Mucosa of stomach (tissue), 1 donor: ENCODE data around the gene HOXB9.

Experiments
- H3K27me3 ChIP-seq: one replicate; pipeline ENCODE4 v1.7.0; 2013; ENCODE audit warnings: mild to moderate bottlenecking, low read length; ENCODE audit not compliant: control insufficient read depth, insufficient read depth
- H3K36me3 ChIP-seq: one replicate; pipeline ENCODE4 v1.7.0; 2013; ENCODE audit warnings: low read length; ENCODE audit not compliant: control insufficient read depth, insufficient read depth
- H3K4me1 ChIP-seq: one replicate; pipeline ENCODE4 v1.7.0; 2013; ENCODE audit warnings: mild to moderate bottlenecking, low read length; ENCODE audit not compliant: control insufficient read depth, insufficient read depth
- H3K4me3 ChIP-seq: one replicate; pipeline ENCODE4 v1.7.0; 2013; ENCODE audit warnings: low read length
- H3K9ac ChIP-seq: one replicate; pipeline ENCODE4 v1.7.0; 2013; ENCODE audit warnings: mild to moderate bottlenecking, low read length, moderate library complexity
- H3K9me3 ChIP-seq: one replicate; pipeline ENCODE4 v1.7.0; 2013; ENCODE audit warnings: mild to moderate bottlenecking, low read length, moderate library complexity; ENCODE audit not compliant: control insufficient read depth
- donor health status: Pancreatic carcinoma.

The HOXB9 gene

DNA sequence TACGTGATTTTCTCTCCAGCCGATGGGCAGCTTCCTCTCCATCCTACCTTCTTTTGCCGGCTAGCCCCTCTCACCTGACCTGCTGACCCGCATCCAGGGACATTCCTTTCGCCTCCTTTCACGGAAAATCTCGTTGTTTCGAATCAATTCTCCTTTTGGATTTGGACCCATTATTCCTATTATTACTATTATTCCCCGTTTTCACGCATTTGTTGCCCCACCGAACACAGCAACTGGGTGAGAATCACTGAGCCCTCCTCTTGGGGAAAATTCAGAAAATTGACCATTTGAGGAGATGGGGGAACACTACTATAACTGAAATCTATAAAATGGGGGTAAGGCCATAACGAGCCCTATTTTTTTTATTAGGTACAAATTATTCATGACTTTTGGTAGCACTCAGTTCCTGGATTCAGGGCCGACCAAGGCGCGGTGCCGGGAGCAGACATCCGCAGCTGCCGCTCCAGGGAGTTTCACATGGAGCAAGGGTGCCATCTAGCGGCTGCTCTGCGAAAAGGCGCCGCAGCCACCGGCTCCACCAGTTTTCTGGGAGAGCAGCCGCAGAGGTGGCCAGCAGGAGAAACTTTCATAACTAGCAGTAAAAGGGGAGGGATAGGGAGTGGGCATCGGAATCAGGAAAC is 7.8 kb downstream of the HOXB9 start:
- Histone ChIP-seq H3K36me3 (no peaks in the 10 kb centered on the region), H3K4me3 (no peak overlapping the region), H3K4me1 (peaks cover 3% of the 10 kb centered on the region), H3K9ac (no peak overlapping the region), H3K27me3 (peaks cover 99% of the 10 kb centered on the region), H3K9me3 (no peaks in the 10 kb centered on the region)

- Histone ChIP-seq H3K4me3 (no peak overlapping the region), H3K36me3 (no peaks in the 10 kb centered on the region), H3K9ac (no peak overlapping the region), H3K27me3 (peaks cover 99% of the 10 kb centered on the region), H3K4me1 (peaks cover 3% of the 10 kb centered on the region), H3K9me3 (no peaks in the 10 kb centered on the region)
Observed at GRCh38 chr17:48617471-48618255, 8.5 kb downstream of the HOXB9 start.

DNA sequence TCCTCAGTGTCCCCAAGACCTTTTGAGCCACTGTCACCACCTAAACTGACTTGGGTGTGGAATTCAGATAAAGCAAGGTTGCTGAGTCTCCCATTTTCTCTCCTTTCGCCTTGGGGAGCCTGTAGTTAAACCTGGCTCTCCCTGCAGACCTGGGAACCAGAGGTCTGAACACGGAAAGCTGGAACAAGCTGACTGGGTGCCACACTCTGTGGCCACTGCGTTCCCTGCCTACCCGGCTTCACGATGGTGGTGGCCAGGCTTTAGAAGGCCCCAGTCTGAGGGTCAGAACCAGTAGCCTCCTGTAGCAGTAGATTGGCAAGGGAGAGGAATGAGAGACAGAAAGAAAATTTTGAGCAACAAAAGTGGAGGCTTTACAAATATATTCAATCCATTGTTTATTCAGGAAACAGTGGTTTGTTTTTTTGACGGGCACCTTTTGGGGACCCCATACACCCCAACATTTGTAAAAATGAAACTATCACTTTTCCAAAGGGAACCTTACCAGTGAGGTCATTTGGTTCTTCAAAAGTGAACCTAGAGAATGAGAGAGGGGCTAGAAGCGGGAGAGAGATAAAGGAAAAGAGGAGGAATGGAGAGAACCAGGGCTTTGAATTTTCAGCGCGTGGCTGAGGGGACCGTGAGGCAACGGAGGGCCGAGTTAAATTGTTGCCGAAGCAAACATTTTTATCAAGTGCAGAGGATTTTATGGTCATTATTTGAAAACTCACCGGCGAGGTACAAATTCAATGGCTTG is 9.3 kb downstream of the HOXB9 start:
- H3K9ac ChIP-seq = no peak overlapping the region
- peaks cover 3% of the 10 kb centered on the region for H3K4me1 ChIP-seq
- H3K36me3 ChIP-seq = no peaks in the 10 kb centered on the region
- H3K27me3 ChIP-seq = peaks cover 99% of the 10 kb centered on the region
- no peaks in the 10 kb centered on the region for H3K9me3 ChIP-seq
- H3K4me3 ChIP-seq = no peak overlapping the region

DNA sequence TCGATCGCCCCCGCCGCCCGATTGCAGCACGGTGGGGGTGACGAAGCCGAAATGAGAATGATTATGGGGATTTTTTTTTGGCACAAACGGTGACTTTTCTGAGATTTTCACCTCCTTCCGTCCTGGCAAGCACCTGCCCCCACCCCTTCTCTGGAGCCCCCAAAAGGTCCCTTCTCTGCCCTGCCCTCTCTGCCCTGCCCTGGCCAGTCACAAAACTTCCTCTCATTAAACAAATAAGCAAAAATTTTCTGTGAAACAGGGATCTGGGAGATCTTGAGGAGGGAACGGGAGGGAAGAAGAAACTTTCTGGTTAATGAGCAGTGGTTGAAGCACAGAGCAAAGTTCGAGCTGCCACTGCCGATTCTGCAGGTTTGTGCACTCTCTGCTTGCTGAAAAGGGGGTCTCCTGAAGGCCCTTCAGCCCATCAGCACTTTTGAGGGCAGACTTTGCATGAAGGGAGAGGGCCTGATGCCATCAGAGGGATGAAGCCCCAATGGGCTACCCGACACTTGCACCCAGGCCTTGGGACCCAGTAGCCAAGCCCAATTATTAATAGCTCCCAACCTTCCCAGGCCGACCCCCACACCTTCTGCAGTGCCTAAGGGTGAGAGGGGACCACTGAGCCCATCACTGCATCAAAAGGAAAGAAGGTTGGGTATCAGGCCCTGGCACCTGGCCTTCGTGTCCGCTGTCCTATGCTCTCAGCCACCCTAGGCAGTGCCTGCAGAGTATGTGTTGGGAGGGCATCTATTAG is 10.0 kb downstream of the HOXB9 start:
- Histone ChIP-seq H3K9ac (no peak overlapping the region), H3K36me3 (no peaks in the 10 kb centered on the region), H3K4me3 (no peak overlapping the region), H3K9me3 (no peaks in the 10 kb centered on the region), H3K27me3 (peaks cover 98% of the 10 kb centered on the region), H3K4me1 (peaks cover 3% of the 10 kb centered on the region)

GRCh38 chr17:48615047-48615962 is 10.9 kb downstream of the HOXB9 start, which contains the start of gene HOXB8:
HOXB8 (minus strand) TSS chr17:48615292; CDS start chr17:48614704, 588 bp downstream.
- H3K4me3 ChIP-seq = no peak within 1 kb of the TSS
- H3K9me3 ChIP-seq = no peaks in the 10 kb centered on the region
- peaks cover 12% of the 10 kb centered on the region for H3K4me1 ChIP-seq
- H3K9ac ChIP-seq = no peak within 1 kb of the TSS
- H3K36me3 ChIP-seq = no peaks in the 10 kb centered on the region
- peaks cover 98% of the 10 kb centered on the region for H3K27me3 ChIP-seq

DNA sequence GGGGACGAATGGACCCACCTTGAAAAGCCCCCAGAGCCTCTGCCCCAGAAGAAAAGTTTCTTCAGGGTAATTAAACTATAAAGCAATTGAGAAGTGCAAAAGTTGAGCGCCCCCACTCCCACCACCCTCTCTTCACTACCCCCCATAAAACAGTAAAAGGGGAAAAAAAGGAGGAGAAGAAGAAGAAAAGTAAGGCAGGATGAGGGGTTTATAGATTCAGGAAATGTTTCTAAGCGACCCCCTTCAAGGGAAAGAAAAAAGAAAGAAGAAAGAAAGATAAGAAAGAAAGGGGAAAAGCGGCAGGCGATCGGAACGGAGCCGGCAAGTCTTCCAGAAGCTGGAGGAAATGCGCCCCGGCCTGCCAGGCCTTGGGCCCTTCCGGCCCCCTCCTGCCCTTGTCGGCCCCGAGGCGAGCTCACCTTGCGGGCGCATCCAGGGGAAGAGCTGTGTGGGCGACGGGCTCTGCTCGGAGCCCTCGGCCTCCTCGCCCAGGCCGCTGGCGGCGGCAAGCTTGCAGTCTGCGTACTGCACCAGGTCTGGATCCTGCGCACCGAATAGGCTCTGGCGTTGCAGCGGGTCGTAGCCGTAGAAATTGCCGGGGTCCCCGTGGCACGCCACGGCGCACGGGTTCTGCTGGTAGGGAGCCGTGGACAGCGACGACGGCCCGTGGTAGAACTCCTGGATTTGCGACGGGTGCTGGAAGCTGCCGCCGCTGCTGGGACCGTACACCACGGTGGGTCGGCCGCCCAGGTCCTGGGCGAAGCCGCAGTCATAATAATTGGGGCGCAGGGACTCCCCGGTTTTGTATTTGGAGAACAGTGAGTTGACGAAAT is 12.1 kb downstream of the HOXB9 start:
- H3K4me3 ChIP-seq = no peak overlapping the region
- H3K9me3 ChIP-seq = no peaks in the 10 kb centered on the region
- no peak overlapping the region for H3K9ac ChIP-seq
- peaks cover 98% of the 10 kb centered on the region for H3K27me3 ChIP-seq
- H3K4me1 ChIP-seq = peaks cover 18% of the 10 kb centered on the region
- H3K36me3 ChIP-seq = no peaks in the 10 kb centered on the region

GRCh38 chr17:48612854-48613691 is 13.1 kb downstream of the HOXB9 start:
- peaks cover 98% of the 10 kb centered on the region for H3K27me3 ChIP-seq
- no peaks in the 10 kb centered on the region for H3K36me3 ChIP-seq
- H3K9me3 ChIP-seq = no peaks in the 10 kb centered on the region
- H3K4me1 ChIP-seq = peaks cover 18% of the 10 kb centered on the region
- H3K4me3 ChIP-seq = no peak overlapping the region
- no peak overlapping the region for H3K9ac ChIP-seq

- Histone ChIP-seq H3K4me1 (peaks cover 18% of the 10 kb centered on the region), H3K4me3 (no peak overlapping the region), H3K36me3 (no peaks in the 10 kb centered on the region), H3K9ac (no peak overlapping the region), H3K27me3 (peaks cover 98% of the 10 kb centered on the region), H3K9me3 (no peaks in the 10 kb centered on the region)
Observed at GRCh38 chr17:48612456-48612853, 13.7 kb downstream of the HOXB9 start.

DNA sequence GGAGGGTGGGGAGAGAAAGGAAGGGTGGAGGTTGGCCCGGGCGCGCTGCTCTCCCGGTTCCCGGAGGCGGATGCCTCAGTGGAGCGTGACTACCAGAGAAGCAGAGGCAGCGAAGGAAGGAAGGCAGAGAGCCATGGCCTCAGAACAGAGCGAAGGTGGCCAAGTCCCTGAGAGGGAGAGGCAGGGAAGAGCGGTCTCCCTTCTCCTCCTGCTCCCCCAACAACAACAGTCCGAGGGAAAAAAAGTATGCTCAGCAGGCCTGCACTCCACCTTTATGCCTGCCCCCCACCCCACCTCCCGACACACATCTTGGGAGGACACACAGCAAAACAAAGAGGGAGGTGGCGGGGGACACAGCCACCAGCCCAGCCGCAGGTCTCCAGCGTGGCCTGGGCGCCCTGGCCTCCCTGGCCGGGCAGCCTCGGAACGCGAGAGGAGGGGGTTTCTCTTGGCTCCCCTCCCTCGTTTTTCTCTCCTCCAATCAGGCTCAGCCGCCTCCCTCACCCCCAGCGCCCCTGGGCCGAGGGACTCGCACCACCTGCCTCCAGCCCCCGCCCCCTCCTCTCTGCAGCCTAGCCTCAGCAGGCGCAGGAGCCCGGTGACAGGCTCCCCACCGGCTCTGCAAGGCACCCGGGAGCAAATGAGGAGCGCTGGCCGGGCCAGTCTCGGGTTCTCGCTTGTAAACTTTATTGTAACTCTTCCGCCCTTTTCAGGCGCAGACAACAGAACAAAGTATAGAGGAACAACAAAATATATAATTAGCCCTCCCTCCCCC is 14.3 kb downstream of the HOXB9 start:
- Histone ChIP-seq H3K4me3 (no peak overlapping the region), H3K4me1 (peaks cover 18% of the 10 kb centered on the region), H3K9ac (no peak overlapping the region), H3K36me3 (no peaks in the 10 kb centered on the region), H3K27me3 (peaks cover 98% of the 10 kb centered on the region), H3K9me3 (no peaks in the 10 kb centered on the region)
